SIG-M5 treated with dmso at 0.1 percent for 504 hours (cell line): ENCODE data around the gene ATG10.
"Not testable (repeated sequence)": the region's sequence is repeated elsewhere in the genome, so short reads cannot be mapped to it uniquely, and the experiment has no call there.

Experiments used
- DNase-seq: peaks from one replicate; lab custom pipeline; 2025; ENCODE audit not compliant: unreplicated experiment; lab: John Stamatoyannopoulos, UW

Gene ATG10

DNA sequence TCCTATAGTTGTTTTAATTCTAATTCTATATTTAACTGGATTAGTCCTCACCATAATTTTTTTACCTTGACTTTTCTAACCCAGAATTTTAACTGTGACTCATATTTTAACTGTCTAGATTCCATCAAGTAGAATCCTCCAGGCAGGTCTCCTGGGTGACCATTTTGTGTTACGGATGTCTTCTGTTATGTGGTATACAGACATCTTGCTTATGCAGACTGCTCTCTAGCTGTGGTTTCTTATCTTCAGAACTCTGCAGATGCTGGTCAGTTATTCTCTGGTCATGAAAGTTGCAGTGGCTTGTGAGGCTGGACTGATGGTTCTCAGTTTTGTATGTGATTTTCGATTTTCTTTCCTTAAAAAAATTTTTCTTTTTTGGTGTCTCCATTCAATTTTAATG, 139.4 kb downstream of the ATG10 start:
- no peak for DNase-seq

DNA sequence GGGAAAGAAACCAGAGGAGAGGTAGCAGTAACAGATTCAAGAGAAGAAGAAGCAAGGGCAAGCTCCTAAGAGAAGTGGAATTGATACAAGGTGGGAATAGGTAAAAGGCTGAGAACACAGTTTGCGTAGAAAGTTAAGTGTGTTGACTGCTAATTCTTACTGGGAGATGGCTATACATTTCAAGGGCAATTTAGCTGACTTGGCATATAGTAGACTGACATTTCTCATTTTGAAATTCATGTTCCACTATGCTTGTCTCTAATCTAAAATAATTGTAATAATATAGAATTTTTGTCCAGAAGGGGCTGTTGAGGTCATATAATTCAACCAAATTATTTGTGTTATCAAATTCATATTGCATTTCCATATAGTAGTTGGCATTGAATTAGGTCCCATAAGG, 144.0 kb downstream of the ATG10 start:
- DNase-seq = no peak

DNA sequence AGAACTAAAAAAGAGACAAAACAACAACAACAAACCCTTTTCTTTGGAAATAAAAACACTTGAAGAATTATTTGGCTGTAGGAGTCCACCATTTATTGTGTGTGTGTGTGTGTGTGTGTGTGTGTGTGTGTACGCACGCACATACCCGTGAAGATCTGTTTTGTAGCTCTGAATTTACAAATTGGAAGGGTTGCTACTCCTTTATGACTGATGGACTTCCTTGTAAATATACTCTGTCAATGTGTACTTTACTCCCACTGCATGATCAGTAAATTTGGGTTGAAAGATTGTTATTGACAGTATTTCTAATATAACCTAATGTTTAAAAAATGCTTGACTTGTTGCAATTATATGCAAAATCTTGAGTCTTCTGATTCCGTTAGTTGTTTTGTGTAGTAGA, 148.1 kb downstream of the ATG10 start:
- DNase-seq = no peak

DNA sequence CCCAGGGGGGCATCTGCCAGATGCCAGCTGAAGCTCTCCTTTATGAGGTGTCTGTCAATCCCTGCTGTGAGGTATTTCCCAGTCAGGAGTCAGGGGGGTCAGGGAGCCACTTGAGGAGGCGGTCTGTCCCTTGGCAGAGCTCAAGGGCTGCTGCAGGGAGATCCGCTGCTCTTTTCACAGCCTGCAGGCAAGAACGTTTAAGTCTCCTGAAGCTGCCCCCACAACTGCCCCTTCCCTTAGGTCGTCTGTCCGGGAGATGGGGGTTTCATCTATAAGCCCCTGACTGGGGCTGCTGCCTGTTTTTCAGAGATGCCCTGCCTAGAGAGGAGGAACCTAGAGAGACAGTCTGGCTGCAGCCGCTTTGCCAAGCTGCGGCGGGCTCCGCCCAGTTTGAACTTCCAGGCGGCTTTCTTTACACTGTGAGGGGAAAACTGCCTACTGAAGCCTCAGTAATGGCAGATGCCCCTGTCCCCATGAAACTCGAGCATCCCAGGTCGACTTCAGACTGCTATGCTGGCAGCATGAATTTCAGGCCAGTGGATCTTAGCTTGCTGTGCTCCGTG, 158.0 kb downstream of the ATG10 start:
- no peak for DNase-seq

DNA sequence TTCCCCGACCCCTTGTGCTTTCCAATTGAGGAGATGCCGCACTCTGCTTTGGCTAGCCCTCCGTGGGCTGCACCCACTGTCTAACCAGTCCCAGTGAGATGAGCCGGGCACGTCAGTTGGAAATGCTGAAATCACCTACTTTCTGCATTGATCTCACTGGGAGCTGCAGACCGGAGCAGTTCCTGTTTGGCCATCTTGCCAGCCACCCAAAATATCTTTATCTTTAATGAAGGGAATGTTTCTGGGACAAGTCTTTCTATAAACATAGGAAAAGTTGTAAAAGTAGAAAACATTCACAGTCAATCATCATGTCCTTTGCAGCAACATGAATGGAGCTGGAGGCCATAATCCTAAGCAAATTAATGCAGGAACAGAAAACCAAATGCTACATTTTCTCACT, 158.8 kb downstream of the ATG10 start:
- DNase-seq = no peak

DNA sequence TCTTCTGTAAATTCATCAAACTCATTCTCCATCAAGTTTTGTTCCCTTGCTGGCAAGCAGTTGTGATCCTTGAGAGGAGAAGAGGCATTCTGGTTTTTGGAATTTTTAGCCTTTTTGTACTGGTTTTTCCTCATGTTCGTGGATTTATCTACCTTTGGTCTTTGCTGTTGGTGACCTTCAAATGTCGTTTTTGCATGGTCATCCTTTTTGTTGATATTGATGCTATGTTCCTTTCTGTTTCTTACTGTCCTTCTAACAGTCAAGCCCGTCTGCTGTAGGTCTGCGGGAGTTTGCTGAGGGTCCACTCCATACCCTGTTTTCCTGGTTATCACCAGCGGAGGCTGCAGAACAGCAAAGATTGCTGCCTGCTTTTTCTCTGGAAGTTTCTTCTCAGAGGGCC, 165.4 kb downstream of the ATG10 start:
- no peak for DNase-seq

DNA sequence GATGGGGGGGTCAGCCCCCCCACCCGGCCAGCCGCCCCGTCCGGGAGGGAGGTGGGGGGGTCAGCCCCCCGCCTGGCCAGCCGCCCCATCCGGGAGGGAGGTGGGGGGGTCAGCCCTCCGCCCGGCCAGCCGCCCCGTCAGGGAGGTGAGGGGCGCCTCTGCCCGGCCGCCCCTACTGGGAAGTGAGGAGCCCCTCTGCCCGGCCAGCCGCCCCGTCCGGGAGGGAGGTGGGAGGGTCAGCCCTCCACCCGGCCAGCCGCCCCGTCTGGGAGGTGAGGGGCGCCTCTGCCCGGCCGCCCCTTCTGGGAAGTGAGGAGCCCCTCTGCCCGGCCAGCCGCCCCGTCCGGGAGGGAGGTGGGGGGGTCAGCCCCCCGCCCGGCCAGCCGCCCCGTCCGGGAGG, 168.0 kb downstream of the ATG10 start:
- not testable (repeated sequence) for DNase-seq

DNA sequence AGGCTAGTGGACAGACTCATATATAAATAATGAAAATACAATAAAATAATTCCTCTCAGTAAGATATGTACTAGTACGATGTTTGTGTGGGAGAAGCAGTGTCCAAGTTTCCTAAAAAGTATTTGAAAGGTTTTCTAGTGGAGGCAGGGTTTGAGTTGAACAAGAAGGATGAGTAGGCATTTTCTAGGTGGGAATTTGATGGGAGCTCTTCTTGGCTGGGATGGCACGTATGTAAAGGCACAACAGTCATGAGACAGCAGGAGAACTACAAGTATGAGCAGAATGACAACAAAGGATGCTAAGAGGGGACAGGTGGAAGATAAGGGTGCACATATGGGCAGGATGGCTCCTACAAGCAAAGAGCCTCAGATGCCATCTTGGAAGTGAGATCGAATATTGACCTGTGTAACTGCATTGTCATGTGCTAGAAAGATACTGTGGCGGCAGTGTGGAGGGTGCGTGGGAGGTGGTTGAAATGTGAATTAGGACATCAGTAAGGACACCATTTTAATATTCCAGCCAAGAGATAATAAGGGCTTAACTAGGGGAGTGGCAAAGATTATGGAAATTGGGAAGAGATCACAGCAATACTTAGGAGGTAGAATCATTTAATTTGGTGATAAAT, 170.5 kb downstream of the ATG10 start:
- no peak for DNase-seq

DNA sequence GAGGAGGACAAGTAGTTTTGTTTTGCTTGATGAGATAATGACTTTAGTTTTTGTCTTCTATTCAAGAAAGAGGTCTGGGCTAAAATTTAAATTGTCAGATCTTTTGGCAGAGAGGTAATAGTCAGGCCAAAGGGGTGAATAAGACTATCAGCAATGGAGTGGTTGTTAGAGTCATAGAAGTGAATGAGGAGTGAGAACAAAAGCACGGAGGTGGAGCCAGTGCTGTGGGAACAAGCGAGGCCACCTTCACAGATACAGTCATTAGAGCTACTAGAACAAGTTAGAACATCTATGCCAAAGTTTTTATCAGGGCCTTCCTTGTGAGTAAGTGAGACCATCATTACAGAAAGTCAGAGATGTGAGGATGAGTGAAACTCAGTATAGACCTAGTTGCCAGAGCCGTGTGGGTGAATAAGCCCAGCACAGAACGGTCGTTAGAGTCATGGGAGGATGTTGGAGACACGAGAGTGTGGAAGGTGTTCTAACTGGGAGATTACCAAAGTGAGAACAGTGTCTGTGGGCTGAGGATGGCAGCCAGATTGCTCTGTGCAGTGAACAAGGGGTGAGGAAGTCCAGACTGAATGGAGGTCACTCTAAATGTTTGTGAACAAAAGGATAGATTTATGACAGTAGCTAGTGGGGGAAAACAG, 171.2 kb downstream of the ATG10 start:
- DNase-seq = no peak

DNA sequence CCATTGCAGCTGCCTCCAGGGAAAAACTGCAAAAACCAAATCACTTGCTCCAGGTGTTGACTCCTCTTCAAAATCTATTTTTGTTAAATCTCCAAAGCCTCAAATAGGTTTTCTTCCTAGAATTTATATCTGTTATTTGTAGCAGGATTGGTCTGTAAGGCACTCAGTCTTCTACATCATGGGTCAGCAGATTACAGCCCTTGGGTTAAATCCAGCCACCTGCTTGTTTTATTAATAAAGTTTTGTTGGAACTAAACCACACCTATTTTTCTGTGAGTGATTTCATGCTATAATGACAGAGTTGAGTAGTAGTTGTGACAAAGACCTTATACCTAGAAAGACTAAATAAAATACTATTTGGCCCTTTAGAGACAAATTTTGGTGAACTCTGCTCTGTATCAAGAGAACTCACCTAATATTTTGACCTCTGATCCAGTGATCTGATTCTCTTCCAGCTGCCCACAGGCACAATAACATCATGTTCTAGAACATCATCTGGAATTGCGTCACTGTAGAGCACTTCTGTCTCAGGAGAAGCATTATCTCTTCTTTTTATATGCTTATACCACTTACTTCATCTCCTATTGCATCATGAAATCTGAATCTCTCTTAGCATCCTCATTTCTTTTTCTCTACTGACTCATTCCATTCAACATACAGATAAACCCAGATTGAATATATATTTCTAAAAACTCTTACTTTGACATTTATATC, 176.2 kb downstream of the ATG10 start:
- DNase-seq = peak; percentile 29

DNA sequence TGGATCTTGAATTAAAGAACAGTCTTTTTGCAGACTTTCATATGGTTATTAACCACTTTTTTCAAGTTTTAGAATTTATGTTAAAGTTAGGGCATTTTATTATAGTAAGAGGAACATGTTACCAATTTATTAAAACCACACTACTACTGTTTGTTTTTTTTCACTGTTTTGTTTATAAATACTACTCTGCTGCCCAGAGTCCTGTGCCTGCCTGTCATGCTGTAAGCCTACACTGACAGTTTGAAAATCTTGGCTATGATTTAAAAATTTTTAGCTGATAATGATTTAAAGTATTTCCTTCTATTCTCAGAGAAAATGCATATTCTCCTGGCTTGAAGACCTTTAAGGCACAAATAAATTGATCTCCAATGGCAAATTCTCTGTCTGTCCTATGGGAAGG, 177.6 kb downstream of the ATG10 start:
- DNase-seq = no peak

DNA sequence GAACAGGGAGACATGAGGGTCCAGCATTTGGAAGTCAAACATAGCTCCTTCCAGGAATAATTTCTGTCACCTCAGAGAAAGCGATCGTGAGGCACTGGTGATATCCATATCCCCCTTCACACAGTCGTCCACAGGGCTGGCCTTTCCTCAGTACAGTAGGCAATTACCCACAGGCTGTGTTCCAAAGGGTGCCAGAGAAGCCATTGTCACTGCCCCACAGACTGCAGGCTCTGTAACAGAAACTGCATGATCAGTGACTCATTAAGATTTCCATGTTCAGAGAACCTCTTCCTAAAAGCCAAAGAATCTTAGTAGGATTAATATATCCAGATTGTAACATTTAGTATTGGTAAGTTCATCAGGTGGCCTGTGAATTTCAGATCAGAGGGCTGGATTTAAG, 178.7 kb downstream of the ATG10 start:
- DNase-seq = no peak

DNA sequence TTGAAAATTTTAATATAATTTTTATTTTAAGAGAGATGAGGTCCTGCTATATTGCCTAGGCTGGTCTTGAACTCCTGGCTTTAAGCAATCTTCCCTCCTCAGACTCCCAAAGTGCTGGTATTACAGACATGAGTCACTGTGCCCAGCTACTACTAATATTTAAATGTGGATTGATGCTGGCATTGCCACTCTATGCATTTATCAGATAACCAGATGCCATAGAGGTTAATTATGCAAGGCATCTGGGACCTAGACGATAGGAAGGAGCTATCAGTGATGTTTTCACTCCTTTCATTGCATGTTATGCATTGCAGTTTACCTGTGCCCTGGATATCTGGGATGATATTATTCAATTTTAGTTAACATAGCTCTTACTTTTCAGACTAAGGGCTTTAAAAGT, 179.4 kb downstream of the ATG10 start:
- DNase-seq = no peak

DNA sequence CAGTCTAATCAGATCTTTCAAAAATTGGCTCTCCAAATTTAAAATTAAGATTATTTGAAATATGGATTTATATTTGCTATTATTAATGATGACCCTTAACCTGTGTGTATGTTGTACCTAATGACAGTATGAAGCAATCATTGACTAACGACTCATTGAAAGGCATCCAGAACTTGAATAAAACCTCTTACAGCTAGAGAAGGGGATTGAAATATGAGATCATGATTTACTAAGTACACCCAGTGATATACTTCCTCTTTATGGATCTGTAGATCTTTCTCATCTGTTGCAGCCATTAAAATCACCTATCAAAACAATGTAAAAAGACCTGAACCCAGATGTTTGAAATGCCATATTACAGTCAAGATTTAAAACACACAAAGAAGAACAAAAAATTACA, 179.8 kb downstream of the ATG10 start:
- no peak for DNase-seq

DNA sequence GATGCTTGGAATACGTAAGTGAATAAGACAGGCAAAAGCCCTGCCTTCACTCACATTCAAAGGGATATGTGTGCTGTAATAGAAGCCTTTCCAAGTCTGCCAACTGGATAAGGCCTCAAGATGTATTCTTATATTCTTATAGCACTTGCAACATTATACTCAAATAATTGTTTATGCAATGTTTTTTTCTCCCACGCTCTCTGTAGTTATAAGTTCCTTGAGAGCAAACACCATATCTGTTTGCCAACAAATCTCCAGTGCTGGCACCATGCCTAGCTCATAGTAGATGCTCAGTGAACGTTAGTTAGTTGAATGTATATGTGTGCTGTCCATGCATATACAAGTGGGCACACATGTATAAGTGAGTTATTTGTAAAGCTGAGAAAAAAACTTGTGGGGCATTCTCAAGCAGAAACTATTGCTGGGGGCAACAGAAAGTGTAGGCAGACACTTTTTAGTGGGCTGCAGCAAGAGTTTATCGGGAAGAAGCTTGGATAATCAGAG, 181.2 kb downstream of the ATG10 start:
- DNase-seq = no peak

DNA sequence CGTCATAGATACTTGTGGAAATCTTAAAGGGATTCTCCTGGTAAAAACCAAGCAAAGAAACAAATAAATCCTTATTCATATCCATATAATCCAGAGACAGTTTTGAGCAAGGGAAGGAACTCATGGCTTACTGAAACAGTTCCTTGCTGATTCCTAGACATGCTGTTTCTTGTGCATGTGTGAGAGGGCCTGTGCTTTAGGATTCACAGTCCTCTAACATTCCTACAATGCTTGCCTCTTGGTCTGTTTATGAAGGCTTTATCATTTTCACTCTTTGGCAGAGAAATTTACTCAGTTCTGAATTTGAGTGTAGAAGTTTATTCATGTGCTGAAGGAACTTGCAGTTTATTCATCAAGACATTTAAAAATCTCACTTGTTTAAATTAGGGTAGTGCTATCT, 183.0 kb downstream of the ATG10 start:
- no peak for DNase-seq

DNA sequence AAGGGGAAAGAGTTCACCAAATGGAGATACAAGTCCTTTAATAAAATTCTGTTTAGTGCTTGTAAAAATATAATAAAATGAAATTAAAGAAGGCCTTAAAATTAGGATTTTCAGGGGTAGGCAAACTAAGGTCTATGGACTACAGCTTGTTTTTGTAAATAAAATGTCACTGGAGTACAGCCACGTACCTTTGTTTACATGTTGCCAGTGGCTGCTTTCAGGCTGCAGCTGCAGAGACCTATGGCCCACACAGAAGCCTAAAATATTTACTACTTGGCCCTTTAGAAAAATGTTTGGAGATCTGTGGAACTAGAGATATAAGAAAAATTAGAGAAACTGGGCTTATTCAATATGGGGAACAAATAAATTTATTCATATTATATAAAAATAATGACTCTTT, 183.5 kb downstream of the ATG10 start:
- DNase-seq = no peak

DNA sequence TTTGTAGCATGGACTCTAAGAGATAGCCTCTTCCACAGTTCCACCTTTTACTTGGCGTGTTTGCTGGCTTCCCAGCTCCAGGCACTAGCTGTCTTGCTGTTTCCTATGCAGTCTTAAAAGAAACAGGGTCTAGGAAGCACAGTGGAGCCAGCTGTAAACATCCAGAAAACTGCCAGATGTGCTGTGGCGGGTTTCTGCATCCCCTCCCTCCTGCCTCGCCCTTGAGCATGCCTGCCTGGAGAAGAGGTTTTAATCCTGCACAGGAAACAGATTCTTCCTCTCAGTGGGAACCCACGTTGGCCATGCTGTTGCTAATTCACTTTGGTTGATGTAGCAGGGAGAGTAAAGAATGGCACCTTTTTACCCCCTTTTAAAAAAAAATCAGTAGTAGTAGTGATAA, 185.1 kb downstream of the ATG10 start:
- DNase-seq = no peak

DNA sequence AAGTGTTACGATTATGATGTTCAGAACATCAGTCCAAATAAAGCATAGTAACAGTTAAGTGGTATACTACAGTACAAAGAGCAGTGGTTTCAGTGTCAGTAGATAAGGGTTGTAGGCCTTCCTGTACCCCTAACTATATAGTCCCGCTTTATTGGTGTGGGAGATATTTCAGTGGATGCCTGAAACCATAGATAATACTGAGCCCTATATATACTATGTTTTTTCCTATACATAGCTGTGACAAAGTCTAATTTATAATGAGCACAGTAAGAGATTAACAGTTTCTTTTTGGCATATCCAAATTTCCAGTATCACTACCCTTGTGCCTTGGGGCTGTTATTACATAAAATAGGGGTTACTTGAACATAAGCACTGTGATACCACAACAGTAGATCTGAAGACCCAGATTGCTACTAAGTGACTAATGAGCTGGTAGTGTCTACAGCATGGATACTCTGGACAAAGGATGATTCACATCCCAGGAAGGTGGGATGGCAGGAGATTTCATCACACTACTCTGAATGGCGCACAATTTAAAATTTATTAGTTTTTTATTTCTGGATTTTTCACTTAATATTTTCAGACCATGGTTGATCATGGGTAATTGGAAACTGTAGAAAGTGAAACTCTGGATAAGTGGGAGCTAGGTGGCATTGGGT, 187.1 kb downstream of the ATG10 start:
- DNase-seq = no peak

DNA sequence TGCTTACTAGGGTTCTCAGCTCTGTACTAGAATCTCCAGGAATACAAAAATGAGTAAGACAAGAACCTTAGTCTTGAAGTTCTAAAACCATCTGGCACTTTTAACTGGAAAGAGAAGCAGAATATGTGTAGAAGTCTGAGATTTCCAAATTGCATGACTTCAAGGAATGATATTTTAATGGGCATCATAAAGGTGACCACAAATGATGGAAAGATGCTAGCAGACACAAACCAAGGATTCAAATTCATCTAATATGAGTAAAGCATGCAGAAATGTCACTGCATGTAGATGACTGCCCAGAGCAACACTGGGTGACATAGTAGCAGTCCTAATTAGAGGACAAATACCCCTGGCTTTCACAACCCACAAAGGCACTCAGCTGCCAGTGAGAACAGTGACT, 189.1 kb downstream of the ATG10 start:
- no peak for DNase-seq

DNA sequence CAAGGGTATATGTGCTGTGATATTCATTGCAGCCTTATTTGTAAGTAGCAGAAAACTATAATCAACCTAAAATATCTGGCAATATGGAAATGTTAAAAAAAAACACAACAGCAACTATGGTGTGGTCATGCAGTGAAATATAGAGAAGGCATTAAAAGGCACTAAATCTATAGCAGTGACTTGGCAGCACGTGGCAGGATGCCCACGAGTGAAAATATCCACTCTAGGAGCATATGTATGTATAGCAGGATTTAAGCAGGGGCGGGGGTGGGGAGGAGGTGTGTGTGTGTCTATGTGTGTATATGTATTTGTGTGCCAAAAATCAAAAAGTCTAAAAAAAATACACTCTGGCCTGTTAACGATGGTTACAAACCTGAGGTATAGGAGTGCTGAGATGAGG, 190.8 kb downstream of the ATG10 start:
- no peak for DNase-seq
